ENCODE measurements around the gene EME1.

DNA sequence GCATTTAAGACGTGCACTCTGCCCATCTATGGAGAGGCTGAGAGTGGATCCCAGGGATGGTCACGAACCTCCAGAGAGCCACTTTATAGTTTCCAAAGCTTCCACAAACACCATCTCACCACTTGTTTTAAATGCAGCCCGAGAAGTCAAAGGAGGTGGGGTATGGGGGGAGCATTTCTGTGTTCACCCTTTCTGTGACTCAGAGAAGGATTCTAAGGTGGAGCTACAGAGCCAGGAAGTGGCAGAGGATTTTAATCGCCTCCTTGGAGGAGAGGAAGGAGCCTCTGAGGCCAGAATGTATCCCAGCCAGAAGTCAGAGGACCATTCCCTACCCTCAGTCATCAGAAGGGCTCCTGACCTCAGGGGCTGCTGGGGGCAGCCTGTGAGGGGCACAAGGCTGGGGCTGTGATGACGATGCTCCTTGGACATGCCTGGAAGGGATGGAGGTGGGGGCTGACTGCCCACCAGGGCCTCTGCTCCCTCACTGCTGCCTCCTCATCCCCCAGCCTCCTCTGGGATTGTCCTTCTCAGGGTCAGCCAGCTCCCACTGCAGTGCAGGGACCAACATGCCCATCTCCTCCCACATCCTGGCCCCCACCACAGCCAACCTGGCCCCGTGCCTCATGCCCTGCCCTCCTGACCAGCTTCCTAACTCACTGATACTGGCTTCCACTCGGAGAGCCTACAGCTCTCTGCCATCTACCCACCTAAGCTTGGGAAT is 24.3 kb upstream of the EME1 start:
- TF ChIP-seq, protein P1, sequence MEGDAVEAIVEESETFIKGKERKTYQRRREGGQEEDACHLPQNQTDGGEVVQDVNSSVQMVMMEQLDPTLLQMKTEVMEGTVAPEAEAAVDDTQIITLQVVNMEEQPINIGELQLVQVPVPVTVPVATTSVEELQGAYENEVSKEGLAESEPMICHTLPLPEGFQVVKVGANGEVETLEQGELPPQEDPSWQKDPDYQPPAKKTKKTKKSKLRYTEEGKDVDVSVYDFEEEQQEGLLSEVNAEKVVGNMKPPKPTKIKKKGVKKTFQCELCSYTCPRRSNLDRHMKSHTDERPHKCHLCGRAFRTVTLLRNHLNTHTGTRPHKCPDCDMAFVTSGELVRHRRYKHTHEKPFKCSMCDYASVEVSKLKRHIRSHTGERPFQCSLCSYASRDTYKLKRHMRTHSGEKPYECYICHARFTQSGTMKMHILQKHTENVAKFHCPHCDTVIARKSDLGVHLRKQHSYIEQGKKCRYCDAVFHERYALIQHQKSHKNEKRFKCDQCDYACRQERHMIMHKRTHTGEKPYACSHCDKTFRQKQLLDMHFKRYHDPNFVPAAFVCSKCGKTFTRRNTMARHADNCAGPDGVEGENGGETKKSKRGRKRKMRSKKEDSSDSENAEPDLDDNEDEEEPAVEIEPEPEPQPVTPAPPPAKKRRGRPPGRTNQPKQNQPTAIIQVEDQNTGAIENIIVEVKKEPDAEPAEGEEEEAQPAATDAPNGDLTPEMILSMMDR (conservative IDR thresholded peaks at IDR 0.05; ENCODE audit: low read depth, low read length): no peak
- TF ChIP-seq POLR2A (IDR thresholded peaks at IDR 0.05; ENCODE audit: low read depth, low read length) (no peak), CHD1 (IDR thresholded peaks at IDR 0.05; ENCODE audit: low read depth, low read length) (no peak), RAD21 (IDR thresholded peaks at IDR 0.05; ENCODE audit: low read length) (no peak), SMC3 (IDR thresholded peaks at IDR 0.05; ENCODE audit: low read depth, low read length) (no peak), MAFK (IDR thresholded peaks at IDR 0.05; ENCODE audit: low read depth, low read length) (no peak), RCOR1 (IDR thresholded peaks at IDR 0.05; ENCODE audit: insufficient replicate concordance, low read length) (no peak), CEBPB (IDR thresholded peaks at IDR 0.05; ENCODE audit: low read depth, low read length) (no peak), NFE2L2 (IDR thresholded peaks at IDR 0.05; ENCODE audit: low read depth, low read length) (no peak)
- TF ChIP-seq, protein P2, sequence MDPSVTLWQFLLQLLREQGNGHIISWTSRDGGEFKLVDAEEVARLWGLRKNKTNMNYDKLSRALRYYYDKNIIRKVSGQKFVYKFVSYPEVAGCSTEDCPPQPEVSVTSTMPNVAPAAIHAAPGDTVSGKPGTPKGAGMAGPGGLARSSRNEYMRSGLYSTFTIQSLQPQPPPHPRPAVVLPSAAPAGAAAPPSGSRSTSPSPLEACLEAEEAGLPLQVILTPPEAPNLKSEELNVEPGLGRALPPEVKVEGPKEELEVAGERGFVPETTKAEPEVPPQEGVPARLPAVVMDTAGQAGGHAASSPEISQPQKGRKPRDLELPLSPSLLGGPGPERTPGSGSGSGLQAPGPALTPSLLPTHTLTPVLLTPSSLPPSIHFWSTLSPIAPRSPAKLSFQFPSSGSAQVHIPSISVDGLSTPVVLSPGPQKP (IDR thresholded peaks at IDR 0.05; ENCODE audit: borderline replicate concordance, low read depth, low read length): no peak
- TF ChIP-seq, protein P3, sequence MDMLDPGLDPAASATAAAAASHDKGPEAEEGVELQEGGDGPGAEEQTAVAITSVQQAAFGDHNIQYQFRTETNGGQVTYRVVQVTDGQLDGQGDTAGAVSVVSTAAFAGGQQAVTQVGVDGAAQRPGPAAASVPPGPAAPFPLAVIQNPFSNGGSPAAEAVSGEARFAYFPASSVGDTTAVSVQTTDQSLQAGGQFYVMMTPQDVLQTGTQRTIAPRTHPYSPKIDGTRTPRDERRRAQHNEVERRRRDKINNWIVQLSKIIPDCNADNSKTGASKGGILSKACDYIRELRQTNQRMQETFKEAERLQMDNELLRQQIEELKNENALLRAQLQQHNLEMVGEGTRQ (IDR thresholded peaks at IDR 0.05; ENCODE audit: low read depth, low read length): no peak
